ENCODE measurements around the gene ARF5. TPM values are rescaled to one million over a fixed set of nuclear protein-coding genes. Genes with fewer than 3 reads are reported as not detected.

The ARF5 gene
- total and polyA plus RNA-seq, 5 donors = 70.4 to 129 (median 83.6) TPM

DNA sequence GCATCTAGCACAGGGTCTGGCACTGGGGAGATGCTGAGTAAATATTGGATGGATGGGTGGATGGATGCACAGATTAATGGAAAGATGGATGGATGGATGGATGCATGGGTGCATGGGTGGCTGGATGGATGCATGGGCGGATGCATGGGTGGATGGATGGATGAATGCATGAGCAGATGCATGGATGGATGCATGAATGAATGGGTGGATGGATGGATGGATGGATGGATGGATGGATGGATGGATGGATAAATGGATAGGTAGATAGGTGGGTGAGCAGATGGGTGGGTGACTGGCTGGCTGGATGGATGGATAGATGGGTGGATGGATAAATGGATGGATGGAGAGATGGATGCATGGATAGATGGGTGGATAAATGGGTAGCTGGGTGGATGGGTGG lies 24.1 kb downstream of the ARF5 start:
- 78% methylated on average over 1 of the region's 1 CpG for WGBS
- no peak overlapping the region for H3K27ac ChIP-seq (ENCODE audit: low read length)
- H3K9me3 ChIP-seq (ENCODE audit: control insufficient read depth, low read length) = peaks cover 5% of the 10 kb centered on the region
- H3K27me3 ChIP-seq (ENCODE audit: control insufficient read depth, insufficient read depth) = no peaks in the 10 kb centered on the region
- H3K4me3 ChIP-seq (ENCODE audit: low read length) = no peak overlapping the region
- no peak for ATAC-seq
- intact Hi-C loops (cut with DNase I) = no loop called here
- no peaks in the 10 kb centered on the region for H3K4me1 ChIP-seq (ENCODE audit: control insufficient read depth, insufficient read depth, low read length)
- DNase-seq = no peak

DNA sequence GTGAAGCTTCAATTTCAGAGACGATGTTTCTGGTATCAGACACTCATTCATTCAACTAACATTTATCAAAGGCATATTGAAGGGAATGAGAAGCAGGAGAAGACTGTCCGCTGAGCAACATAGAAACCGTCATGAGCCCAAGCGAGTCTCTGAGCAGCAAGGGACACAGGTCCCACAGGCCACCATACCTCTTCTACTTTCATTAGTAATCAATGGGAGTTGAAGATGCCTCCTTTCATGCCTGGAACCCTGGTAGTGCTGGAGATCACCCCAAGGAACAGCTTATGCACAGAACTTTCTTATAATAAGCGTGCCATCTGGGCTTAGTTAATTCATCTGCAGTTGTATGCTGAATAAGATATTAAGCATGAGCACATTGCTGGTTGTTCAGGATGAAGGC lies 28.5 kb downstream of the ARF5 start:
- DNase-seq = no peak
- Histone ChIP-seq H3K27ac (ENCODE audit: low read length) (no peak overlapping the region), H3K4me1 (ENCODE audit: control insufficient read depth, insufficient read depth, low read length) (no peaks in the 10 kb centered on the region), H3K4me3 (ENCODE audit: low read length) (no peak overlapping the region), H3K9me3 (ENCODE audit: control insufficient read depth, low read length) (no peaks in the 10 kb centered on the region), H3K27me3 (ENCODE audit: control insufficient read depth, insufficient read depth) (peaks cover 4% of the 10 kb centered on the region)
- intact Hi-C loops (cut with DNase I) = no loop called here
- no peak for ATAC-seq
- WGBS = 90% methylated on average over 5 of the region's 5 CpGs

DNA sequence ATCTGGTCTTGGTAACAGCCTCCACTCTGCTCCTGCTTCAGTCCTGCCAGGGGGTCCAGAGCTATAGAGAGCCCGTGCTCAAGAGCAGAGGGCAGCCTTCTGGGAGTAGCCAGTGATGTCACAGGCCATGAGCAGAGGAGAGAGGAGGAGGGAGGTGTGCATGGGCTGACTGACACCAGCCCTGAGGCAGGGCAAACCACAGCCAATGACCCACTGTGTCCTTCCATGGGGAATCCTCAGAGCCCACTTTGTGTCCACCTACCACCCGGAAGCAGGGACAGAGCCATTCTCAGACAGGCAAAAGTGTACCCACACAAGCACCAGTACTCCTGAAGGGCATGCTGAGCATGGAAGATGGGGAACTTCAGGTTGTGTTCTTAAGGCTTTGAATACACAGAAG lies 29.8 kb downstream of the ARF5 start, which contains the start of gene PAX4:
PAX4 (minus strand) TSS at position 101 of the 400 bp plus-strand sequence. CDS start 2,214 bp downstream, outside the sequence.
- Histone ChIP-seq H3K4me3 (ENCODE audit: low read length) (no peak within 1 kb of the TSS), H3K27ac (ENCODE audit: low read length) (no peak within 1 kb of the TSS), H3K9me3 (ENCODE audit: control insufficient read depth, low read length) (no peaks in the 10 kb centered on the region), H3K4me1 (ENCODE audit: control insufficient read depth, insufficient read depth, low read length) (no peaks in the 10 kb centered on the region), H3K27me3 (ENCODE audit: control insufficient read depth, insufficient read depth) (peaks cover 4% of the 10 kb centered on the region)
- ATAC-seq (no peak), DNase-seq (no peak)
- intact Hi-C loops (cut with DNase I) = no loop called here
- 51% methylated on average over 2 of the region's 2 CpGs for WGBS

GRCh38 chr7:127618775-127619174 lies 30.6 kb downstream of the ARF5 start:
- H3K9me3 ChIP-seq (ENCODE audit: control insufficient read depth, low read length) = no peaks in the 10 kb centered on the region
- no peak overlapping the region for H3K4me3 ChIP-seq (ENCODE audit: low read length)
- intact Hi-C loops (cut with DNase I) = no loop called here
- no peaks in the 10 kb centered on the region for H3K4me1 ChIP-seq (ENCODE audit: control insufficient read depth, insufficient read depth, low read length)
- ATAC-seq = no peak
- no peak overlapping the region for H3K27ac ChIP-seq (ENCODE audit: low read length)
- no peak for DNase-seq
- peaks cover 4% of the 10 kb centered on the region for H3K27me3 ChIP-seq (ENCODE audit: control insufficient read depth, insufficient read depth)
- WGBS = 57% methylated on average over 1 of the region's 1 CpG

DNA sequence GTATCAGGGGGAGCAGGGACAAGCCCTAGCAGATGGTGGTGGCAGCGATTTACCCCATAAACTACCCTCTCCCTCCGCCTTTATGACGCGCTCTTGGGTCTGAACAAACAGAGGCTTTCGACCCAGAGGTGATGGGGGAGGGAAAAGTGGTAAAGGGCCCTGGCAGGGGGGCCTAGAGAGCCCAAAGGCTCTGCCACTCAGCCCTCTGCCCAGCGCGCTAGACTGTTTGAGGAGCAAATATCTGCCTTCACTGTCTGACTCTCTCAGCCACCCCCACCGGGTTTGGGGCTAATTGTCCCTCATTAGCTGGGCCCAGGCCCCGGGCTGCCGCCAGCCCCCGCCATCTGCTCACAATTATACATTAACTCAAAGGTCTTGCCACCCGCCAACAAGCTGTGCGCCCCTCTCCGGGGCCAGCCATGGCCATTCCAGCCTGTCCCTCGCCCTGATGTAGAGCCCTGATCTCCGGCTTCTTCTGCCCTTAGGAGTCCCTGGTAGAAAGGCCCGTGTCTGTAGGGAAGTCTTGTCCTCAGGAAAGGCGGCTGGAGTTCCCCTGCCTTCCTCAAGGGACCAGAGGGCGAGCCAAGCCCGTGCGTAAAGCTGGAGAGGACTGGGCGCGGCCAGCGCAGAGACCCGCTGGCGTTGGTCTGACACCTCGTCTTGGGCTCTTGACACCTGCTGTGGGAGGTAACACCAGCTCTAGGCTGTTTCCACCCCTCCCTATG lies 31.6 kb downstream of the ARF5 start:
- intact Hi-C loops (cut with DNase I) = no loop called here
- WGBS = 8% methylated on average over 27 of the region's 27 CpGs
- ATAC-seq (no peak), DNase-seq (no peak)
- Histone ChIP-seq H3K9me3 (ENCODE audit: control insufficient read depth, low read length) (no peaks in the 10 kb centered on the region), H3K4me1 (ENCODE audit: control insufficient read depth, insufficient read depth, low read length) (no peaks in the 10 kb centered on the region), H3K27me3 (ENCODE audit: control insufficient read depth, insufficient read depth) (peaks cover 4% of the 10 kb centered on the region), H3K27ac (ENCODE audit: low read length) (no peak overlapping the region), H3K4me3 (ENCODE audit: low read length) (no peak overlapping the region)

- Histone ChIP-seq H3K4me1 (ENCODE audit: control insufficient read depth, insufficient read depth, low read length) (no peaks in the 10 kb centered on the region), H3K27me3 (ENCODE audit: control insufficient read depth, insufficient read depth) (peaks cover 4% of the 10 kb centered on the region), H3K4me3 (ENCODE audit: low read length) (no peak overlapping the region), H3K9me3 (ENCODE audit: control insufficient read depth, low read length) (no peaks in the 10 kb centered on the region), H3K27ac (ENCODE audit: low read length) (no peak overlapping the region)
- intact Hi-C loops (cut with DNase I) = no loop called here
- DNase-seq (no peak), ATAC-seq (no peak)
- WGBS = 3% methylated on average over 24 of the region's 24 CpGs
Measured at GRCh38 chr7:127620406-127621233, 32.4 kb downstream of the ARF5 start.

GRCh38 chr7:127625331-127625730 lies 37.1 kb downstream of the ARF5 start:
- H3K4me1 ChIP-seq (ENCODE audit: control insufficient read depth, insufficient read depth, low read length) = no peaks in the 10 kb centered on the region
- ATAC-seq (no peak), DNase-seq (no peak)
- H3K9me3 ChIP-seq (ENCODE audit: control insufficient read depth, low read length) = no peaks in the 10 kb centered on the region
- no peak overlapping the region for H3K27ac ChIP-seq (ENCODE audit: low read length)
- no peak overlapping the region for H3K4me3 ChIP-seq (ENCODE audit: low read length)
- H3K27me3 ChIP-seq (ENCODE audit: control insufficient read depth, insufficient read depth) = no peaks in the 10 kb centered on the region
- intact Hi-C loops (cut with DNase I) = no loop called here

DNA sequence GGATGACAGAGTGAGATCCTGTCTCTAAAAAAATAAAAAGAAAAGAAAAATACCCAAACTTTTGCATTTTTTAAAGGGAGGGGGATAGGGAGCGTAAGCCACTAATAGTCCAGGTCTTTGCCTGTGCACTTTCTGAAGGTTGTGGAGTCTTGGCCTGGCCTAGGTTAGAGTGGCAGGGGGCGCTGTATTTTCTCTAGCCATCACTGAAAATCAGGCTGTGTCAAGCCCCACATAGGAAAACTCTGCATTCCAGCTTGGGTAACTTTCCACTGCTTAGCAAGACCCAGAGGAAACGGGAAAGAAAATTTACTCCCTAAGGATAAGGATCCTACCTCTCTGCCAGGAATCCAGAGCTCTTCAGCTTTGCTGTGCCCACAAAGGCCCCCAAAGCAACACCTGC lies 40.2 kb downstream of the ARF5 start:
- no peaks in the 10 kb centered on the region for H3K9me3 ChIP-seq (ENCODE audit: control insufficient read depth, low read length)
- no peak overlapping the region for H3K27ac ChIP-seq (ENCODE audit: low read length)
- H3K4me1 ChIP-seq (ENCODE audit: control insufficient read depth, insufficient read depth, low read length) = no peaks in the 10 kb centered on the region
- ATAC-seq = no peak
- WGBS = 48% methylated on average over 3 of the region's 3 CpGs
- DNase-seq = no peak
- H3K27me3 ChIP-seq (ENCODE audit: control insufficient read depth, insufficient read depth) = no peaks in the 10 kb centered on the region
- intact Hi-C loops (cut with DNase I) = no loop called here
- no peak overlapping the region for H3K4me3 ChIP-seq (ENCODE audit: low read length)

DNA sequence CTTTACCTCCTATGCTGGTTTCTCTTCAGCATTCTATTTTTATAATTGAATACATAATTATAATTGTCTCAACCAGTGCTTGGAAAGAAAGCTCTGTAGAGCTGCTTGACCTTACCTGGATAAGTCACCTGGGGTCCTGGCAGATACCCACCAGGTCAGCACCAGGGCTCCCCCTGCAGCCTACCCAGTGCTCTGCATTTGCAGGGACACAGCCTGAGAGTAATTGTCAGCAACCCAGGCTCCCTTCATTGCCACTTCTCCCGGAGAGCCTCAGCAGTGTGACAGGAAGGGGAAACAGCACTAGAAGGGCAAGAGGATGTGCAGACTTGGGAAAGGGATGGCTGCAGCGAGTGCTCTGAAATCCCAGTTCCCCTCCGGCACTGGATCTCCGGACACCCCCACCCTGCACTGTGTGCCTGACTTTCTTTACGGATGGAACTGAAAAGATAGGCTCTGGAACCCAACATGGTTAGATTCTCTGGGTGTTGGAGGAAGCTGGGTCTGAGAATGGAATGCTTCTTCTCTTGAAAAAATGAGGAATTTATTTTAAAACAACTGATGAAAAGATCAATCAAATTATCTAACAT lies 41.1 kb downstream of the ARF5 start:
- Histone ChIP-seq H3K27ac (ENCODE audit: low read length) (no peak overlapping the region), H3K27me3 (ENCODE audit: control insufficient read depth, insufficient read depth) (no peaks in the 10 kb centered on the region), H3K4me1 (ENCODE audit: control insufficient read depth, insufficient read depth, low read length) (no peaks in the 10 kb centered on the region), H3K4me3 (ENCODE audit: low read length) (no peak overlapping the region), H3K9me3 (ENCODE audit: control insufficient read depth, low read length) (no peaks in the 10 kb centered on the region)
- ATAC-seq = peak in 1 of 2 donors; percentile 64
- intact Hi-C loops (cut with DNase I) = no loop called here
- DNase-seq = peak in 1 of 3 donors; percentile 55
- 10% methylated on average over 5 of the region's 5 CpGs for WGBS

- DNase-seq = no peak
- no peak for ATAC-seq
Measured at GRCh38 chr7:127632276-127632910, 44.2 kb downstream of the ARF5 start.

More at GRCh38 chr7:127632276-127632910, 44.2 kb downstream of the ARF5 start:
- Histone ChIP-seq H3K27me3 (ENCODE audit: control insufficient read depth, insufficient read depth) (no peaks in the 10 kb centered on the region), H3K4me3 (ENCODE audit: low read length) (no peak overlapping the region), H3K9me3 (ENCODE audit: control insufficient read depth, low read length) (no peaks in the 10 kb centered on the region), H3K27ac (ENCODE audit: low read length) (no peak overlapping the region), H3K4me1 (ENCODE audit: control insufficient read depth, insufficient read depth, low read length) (no peaks in the 10 kb centered on the region)
- 78% methylated on average over 7 of the region's 7 CpGs for WGBS
- intact Hi-C loops (cut with DNase I) = no loop called here
